ENCODE measurements around the gene NEURL1B.
"Not testable (repeated sequence)": the region's sequence is repeated elsewhere in the genome, so short reads cannot be mapped to it uniquely, and the experiment has no call there.

Gene NEURL1B

GRCh38 chr5:172676914-172677475 is 35.9 kb downstream of the NEURL1B start:
- no peak overlapping the region for H3K4me3 ChIP-seq (ENCODE audit: low read depth, low read length)

- H3K4me3 ChIP-seq (ENCODE audit: low read depth, low read length) = not testable (repeated sequence)
Measured at GRCh38 chr5:172678362-172678874, 37.4 kb downstream of the NEURL1B start.

DNA sequence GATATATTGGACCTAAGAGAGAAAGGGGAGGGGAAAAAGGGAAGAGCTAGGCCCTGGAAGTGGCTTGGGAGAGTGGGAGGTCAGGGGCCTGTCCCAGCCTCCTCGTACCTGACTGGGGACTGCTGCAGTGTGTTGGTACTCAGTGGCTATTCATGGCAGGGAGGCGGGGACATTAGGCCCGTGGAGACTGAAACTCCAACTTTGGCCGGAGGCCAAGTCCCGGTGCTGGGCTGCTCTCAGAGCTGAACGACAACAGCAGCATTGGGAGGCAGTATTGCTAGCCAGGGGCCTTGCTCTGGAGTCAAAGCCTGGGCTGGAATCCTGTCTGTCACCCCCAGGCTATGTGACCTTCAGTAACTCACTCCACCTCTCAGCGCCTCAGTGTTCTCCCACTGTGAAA is 37.8 kb downstream of the NEURL1B start:
- no peak overlapping the region for H3K4me3 ChIP-seq (ENCODE audit: low read depth, low read length)

DNA sequence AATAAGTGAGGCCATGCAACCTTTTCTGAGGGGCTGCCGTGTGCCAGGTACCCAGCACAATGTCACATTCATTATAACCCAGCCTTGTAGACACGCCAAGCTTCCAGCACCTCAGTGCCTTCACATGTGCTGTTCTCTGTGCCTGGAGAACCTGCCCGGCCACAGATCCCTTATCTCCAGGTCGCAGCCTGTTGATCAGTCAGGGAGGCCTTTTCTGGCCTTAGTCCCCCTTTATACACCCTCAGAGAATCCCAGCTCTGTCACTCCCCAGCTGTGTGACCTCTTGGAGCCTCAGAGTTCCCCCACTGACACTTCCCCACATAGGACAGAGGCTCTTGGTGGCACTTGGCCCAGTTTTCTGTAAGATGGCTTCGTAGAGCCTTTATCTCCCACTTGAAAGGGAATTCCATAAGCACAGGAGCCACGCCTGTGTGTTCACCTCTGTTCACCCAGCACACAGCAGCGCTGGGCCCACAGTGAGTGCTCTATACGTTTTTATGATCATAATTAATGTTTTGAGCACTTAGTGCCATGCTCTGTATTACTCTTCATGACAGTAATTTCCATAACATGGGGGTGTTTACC is 38.7 kb downstream of the NEURL1B start:
- H3K4me3 ChIP-seq (ENCODE audit: low read depth, low read length) = no peak overlapping the region

DNA sequence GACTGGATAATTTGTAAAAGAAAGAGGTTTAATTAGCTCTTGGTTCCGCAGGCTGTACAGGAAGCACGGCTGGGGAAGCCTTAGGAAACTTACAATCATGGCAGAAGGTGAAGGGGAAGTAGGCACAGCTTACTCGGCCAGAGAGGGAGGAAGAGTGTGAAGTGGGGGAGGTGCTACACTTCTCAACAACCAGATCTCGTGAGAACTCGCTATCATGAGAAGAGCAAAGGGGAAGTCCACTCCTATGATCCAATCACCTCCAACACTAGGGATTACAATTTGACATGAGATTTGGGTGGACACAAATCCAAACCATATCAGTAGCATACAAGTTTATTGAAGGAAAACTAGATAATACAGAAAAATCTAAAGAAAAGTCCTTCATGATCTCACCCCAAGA is 39.9 kb downstream of the NEURL1B start:
- no peak overlapping the region for H3K4me3 ChIP-seq (ENCODE audit: low read depth, low read length)

GRCh38 chr5:172681421-172681820 is 40.4 kb downstream of the NEURL1B start:
- H3K4me3 ChIP-seq (ENCODE audit: low read depth, low read length) = no peak overlapping the region

- no peak overlapping the region for H3K4me3 ChIP-seq (ENCODE audit: low read depth, low read length)
Measured at GRCh38 chr5:172683264-172683644, 42.2 kb downstream of the NEURL1B start.

- H3K4me3 ChIP-seq (ENCODE audit: low read depth, low read length) = peak overlapping the region; percentile 20
Measured at GRCh38 chr5:172683645-172684471, 42.8 kb downstream of the NEURL1B start.

DNA sequence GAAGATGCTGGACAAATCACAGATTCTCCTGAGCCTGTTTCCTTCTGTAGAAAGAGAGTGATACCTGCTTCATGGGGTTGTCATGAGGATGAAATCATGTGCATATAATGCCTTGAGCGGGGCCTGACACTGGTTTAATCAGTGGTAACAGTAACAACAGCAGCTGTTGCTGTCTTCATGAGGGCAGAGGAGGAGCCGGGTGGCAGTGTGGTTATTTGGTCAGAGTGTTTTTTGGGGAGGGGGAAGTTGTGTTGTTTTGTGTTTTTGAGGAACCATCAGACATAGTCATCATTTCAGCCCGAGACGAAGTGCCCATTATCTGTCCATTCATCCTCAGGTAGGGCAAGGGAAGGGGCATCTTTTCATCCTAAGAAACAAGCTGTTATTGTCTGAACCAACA is 44.0 kb downstream of the NEURL1B start:
- no peak overlapping the region for H3K4me3 ChIP-seq (ENCODE audit: low read depth, low read length)

DNA sequence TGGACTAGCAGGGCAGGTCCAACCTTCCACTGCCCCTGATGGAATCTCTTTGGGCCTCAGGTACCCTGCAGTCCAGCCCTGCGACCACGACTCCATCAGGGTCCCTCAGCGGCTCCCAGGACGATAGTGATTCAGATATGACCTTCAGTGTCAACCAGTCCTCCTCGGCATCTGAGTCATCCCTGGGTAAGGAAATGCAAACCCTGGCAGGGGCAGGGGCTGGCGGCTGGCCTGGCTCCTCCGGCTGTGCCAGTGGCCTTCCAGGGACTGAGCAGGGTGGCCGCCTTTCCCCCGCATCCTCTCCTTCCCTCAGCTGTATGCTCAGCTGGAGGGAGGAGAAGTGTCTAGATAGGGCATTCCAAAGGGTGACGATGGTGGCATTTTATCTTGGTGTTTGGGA is 45.0 kb downstream of the NEURL1B start:
- no peak overlapping the region for H3K4me3 ChIP-seq (ENCODE audit: low read depth, low read length)

- H3K4me3 ChIP-seq (ENCODE audit: low read depth, low read length) = no peak overlapping the region
Measured at GRCh38 chr5:172686539-172687390, 45.7 kb downstream of the NEURL1B start.

GRCh38 chr5:172687940-172688339 is 46.9 kb downstream of the NEURL1B start:
- H3K4me3 ChIP-seq (ENCODE audit: low read depth, low read length) = no peak overlapping the region

DNA sequence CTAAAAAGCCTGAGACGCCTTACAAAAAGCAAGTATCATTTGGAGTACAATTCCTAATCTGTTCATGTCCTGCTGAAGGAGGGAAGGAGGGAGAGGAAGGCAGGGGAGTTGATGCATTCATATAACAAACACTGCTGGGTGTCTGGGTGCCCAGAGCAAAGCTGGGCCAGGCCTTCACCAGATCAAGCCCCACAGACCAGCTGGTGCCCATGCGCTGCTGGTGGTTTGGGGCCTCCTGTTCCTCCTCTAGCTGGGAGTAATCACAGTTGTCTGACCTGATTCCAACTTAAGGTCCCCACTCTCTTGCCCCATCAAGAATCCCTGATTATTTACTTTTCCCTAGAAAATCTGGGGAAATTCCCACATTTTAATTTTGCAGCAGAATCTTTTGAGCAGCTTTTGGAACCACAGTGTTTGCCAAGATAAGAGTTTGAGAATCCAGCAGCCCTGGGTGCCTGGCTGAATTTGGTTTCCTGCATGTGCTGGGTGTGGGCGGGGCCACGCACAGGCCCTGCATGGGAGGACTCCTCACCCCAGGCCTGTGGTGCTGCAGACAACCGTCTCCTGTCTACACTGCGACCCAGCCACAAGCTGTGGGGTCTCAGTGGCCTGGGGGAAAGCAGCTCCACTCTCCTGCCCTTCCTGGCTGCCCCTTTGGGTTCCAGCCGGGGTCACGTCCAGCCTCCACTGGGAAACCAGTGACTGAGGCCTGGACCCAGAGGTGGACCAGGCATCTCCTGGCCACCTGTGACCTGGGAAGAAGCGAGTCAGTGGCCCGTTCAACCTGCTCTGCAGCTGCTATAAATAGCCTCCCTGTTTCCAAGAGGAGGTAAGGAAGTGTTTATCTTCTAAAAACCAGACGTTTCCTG is 47.5 kb downstream of the NEURL1B start:
- no peak overlapping the region for H3K4me3 ChIP-seq (ENCODE audit: low read depth, low read length)

GRCh38 chr5:172689218-172689572 is 48.1 kb downstream of the NEURL1B start:
- no peak overlapping the region for H3K4me3 ChIP-seq (ENCODE audit: low read depth, low read length)

- no peak overlapping the region for H3K4me3 ChIP-seq (ENCODE audit: low read depth, low read length)
Measured at GRCh38 chr5:172689801-172690200, 48.7 kb downstream of the NEURL1B start.

- H3K4me3 ChIP-seq (ENCODE audit: low read depth, low read length) = no peak overlapping the region
Measured at GRCh38 chr5:172690258-172691075, 49.4 kb downstream of the NEURL1B start.

DNA sequence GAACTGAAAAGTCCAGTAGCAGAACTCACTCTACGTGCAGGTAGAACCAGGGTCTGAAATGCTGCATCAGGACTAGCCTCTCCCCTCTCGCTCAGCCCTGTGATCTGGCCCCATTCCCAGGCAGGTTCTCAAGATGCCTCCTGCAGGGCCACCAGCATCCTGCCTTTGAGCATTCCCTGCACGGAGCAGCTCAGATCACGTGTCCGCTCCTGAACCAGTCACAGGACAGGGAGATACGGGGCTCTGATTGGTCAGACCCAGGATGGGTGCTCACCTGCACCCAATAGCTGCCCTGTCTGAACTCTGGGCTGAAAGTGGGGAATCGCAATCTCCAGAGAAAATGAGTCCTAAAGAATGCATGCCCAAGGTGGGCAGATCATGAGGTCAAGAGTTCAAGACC is 50.8 kb downstream of the NEURL1B start:
- no peak overlapping the region for H3K4me3 ChIP-seq (ENCODE audit: low read depth, low read length)

DNA sequence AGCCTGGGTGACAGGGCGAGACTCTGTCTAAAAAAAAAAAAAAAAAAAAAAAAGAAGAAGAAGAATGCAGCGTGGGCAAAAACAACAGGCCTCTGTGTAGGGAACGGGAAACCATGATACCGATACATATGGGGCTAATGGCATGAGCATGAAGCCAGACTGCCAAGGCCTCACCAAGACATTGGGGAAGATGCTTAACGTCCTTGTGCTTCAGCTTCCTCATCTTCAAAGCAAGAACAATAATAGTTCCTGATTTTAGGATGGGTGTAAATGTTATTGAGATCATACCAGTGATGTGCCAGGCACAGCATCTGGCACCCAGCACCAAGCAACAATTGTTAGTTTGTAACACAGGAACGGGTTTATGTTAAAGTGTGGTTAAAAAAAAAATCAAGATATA is 51.4 kb downstream of the NEURL1B start:
- no peak overlapping the region for H3K4me3 ChIP-seq (ENCODE audit: low read depth, low read length)

GRCh38 chr5:172692981-172693380 is 51.9 kb downstream of the NEURL1B start:
- H3K4me3 ChIP-seq (ENCODE audit: low read depth, low read length) = no peak overlapping the region
